Panc1 (cell line): ENCODE measurements around the gene PTGIR. TPM values are rescaled to one million over a fixed set of nuclear protein-coding genes. Genes with fewer than 3 reads are reported as not detected.

Experiments
- ATAC-seq: fragments of 200-7000 bp; cut with Tn5 transposase; 2 replicates; pipeline ENCODE4 v1.9.1; 2020; ENCODE audit warnings: mild to moderate bottlenecking, moderate library complexity
- BruUV-seq: library from RNA; stranded (reverse); fragments of 400-500 nt; replicated peaks from 2 replicates; lab custom pipeline; 2021; lab: Mats Ljungman, UMichigan
- CTCF ChIA-PET: fragments of 300-600 bp; sonication (Branson Sonifier 250); formaldehyde crosslinking; loops from one replicate; lab custom pipeline; 2022; ENCODE audit warnings: antibody characterized with exemption; lab: Charles Lee
- POLR2A ChIA-PET: fragments of 300-600 bp; sonication (Branson Sonifier 250); formaldehyde crosslinking; loops from one replicate; lab custom pipeline; 2022; ENCODE audit warnings: antibody characterized with exemption; lab: Charles Lee
- DNase-seq: peaks from one replicate; pipeline ENCODE4 v3.0.0-alpha.2; 2010; ENCODE audit warnings: low read depth, low spot score
- H3K27ac ChIP-seq: 2 replicates; pipeline ENCODE4 v1.5.1; 2011; ENCODE audit warnings: mild to moderate bottlenecking, low read length, inconsistent platforms
- H3K27me3 ChIP-seq: fragments of 200-500 bp; sonication (Bioruptor generic); 2 replicates; pipeline ENCODE4 v1.6.0; 2014; ENCODE audit warnings: low read length, inconsistent platforms; ENCODE audit not compliant: control insufficient read depth, insufficient read depth
- H3K36me3 ChIP-seq: fragments of 200-500 bp; sonication (Bioruptor generic); 2 replicates; pipeline ENCODE4 v1.5.1; 2014; ENCODE audit warnings: inconsistent platforms, mild to moderate bottlenecking, low read length, moderate library complexity; ENCODE audit not compliant: control insufficient read depth, insufficient read depth
- H3K4me1 ChIP-seq: 2 replicates; pipeline ENCODE4 v1.5.1; 2011; ENCODE audit warnings: inconsistent platforms, mild to moderate bottlenecking, low read length, moderate library complexity; ENCODE audit not compliant: control insufficient read depth, insufficient read depth
- H3K4me3 ChIP-seq, 2 experiments: 2 replicates each; pipeline ENCODE4 v1.5.1; 2011 to 2012; ENCODE audit warnings: low read depth in 2 of 2, low read length in 2 of 2, mild to moderate bottlenecking in 2 of 2, inconsistent platforms in 1 of 2, moderate library complexity in 1 of 2
- H3K9me3 ChIP-seq: fragments of 200-500 bp; sonication (Bioruptor generic); 2 replicates; pipeline ENCODE4 v1.5.1; 2014; ENCODE audit warnings: low read depth, mild to moderate bottlenecking, inconsistent platforms, low read length, moderate library complexity; ENCODE audit not compliant: control insufficient read depth, insufficient read depth
- REST ChIP-seq, 2 experiments: IDR thresholded peaks; 2 replicates each; pipeline ENCODE4 v1.6.1; 2011 to 2012; ENCODE audit warnings: low read depth in 2 of 2, control low read depth in 1 of 2, low read length in 1 of 2, mild to moderate bottlenecking in 1 of 2, moderate library complexity in 1 of 2; ENCODE audit not compliant: insufficient read depth in 1 of 2
- TCF7L2 ChIP-seq: IDR thresholded peaks from 2 replicates; pipeline ENCODE4 v1.6.1; 2011; ENCODE audit warnings: mild to moderate bottlenecking, low read depth, low read length, inconsistent platforms
- in situ Hi-C: cut with HindIII; loops from 2 replicates; pipeline ENCODE4 v1.10.0; 2016; ENCODE audit warnings: low sequenced_read_pairs, low pct_unique_long_range_greater_than_20kb
- intact Hi-C: fragments of 100-400 bp; cut with micrococcal nuclease; formaldehyde crosslinking; loops from one replicate; pipeline ENCODE4 v1.10.0; 2022; ENCODE audit not compliant: unreplicated experiment
- total RNA-seq: library from RNA; stranded (reverse); gene quantifications from one replicate; pipeline ENCODE4 v1.2.1, GENCODE V29; 2021; ENCODE audit not compliant: unreplicated experiment
- TF ChIP-seq, protein P1 (sequence below): fragments of 450-650 bp; IDR thresholded peaks from 2 replicates; pipeline ENCODE4 v1.5.1; 2017; ENCODE audit warnings: mild to moderate bottlenecking

PTGIR gene
- total RNA-seq, 1 experiment from 2014 or later, result 0.08 TPM

GRCh38 chr19:46648961-46649960 lies 24.4 kb upstream of the PTGIR start:
- CTCF ChIA-PET, result no interaction called here

More at GRCh38 chr19:46648961-46649960, 24.4 kb upstream of the PTGIR start:
- Histone ChIP-seq H3K27ac (no peak overlapping the region), H3K4me1 (no peaks in the 10 kb centered on the region), H3K9me3 (no peaks in the 10 kb centered on the region), H3K36me3 (no peaks in the 10 kb centered on the region), H3K27me3 (no peaks in the 10 kb centered on the region), H3K4me3 (no peak overlapping the region)
- in situ Hi-C loops, result no loop called here
- DNase-seq (no peak), ATAC-seq (no peak)
- no TSS peak for BruUV-seq
- TF ChIP-seq TCF7L2 (no peak), REST (IDR thresholded peaks at IDR 0.05; ENCODE audit: insufficient read depth in 1 of 2, low read depth in 2 of 2, low read length in 1 of 2) (no peak)
- TF ChIP-seq, protein P1, sequence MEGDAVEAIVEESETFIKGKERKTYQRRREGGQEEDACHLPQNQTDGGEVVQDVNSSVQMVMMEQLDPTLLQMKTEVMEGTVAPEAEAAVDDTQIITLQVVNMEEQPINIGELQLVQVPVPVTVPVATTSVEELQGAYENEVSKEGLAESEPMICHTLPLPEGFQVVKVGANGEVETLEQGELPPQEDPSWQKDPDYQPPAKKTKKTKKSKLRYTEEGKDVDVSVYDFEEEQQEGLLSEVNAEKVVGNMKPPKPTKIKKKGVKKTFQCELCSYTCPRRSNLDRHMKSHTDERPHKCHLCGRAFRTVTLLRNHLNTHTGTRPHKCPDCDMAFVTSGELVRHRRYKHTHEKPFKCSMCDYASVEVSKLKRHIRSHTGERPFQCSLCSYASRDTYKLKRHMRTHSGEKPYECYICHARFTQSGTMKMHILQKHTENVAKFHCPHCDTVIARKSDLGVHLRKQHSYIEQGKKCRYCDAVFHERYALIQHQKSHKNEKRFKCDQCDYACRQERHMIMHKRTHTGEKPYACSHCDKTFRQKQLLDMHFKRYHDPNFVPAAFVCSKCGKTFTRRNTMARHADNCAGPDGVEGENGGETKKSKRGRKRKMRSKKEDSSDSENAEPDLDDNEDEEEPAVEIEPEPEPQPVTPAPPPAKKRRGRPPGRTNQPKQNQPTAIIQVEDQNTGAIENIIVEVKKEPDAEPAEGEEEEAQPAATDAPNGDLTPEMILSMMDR, result no peak
- intact Hi-C loops, result no loop called here
- POLR2A ChIA-PET, result interaction anchor here (0.6 kb wide), 1 partner anchor 67 kb away, joined by 12 read pairs; the partner anchor contains the start of gene PRKD2
